Mesothelial cell of epicardium (in vitro differentiated cells): ENCODE results near the gene COL12A1. TPM values are rescaled to one million over a fixed set of nuclear protein-coding genes. Genes with fewer than 3 reads are reported as not detected.

ENCODE experiments used
- DNase-seq, 2 experiments: peaks; one replicate each; pipeline ENCODE4 v3.0.0; 2021; ENCODE audit warnings: low spot score in 2 of 2; ENCODE audit not compliant: unreplicated experiment in 2 of 2
- H3K27ac Mint-ChIP-seq: 2 replicates; pipeline ENCODE4 v1.8.0; 2021; ENCODE audit warnings: mixed read lengths
- H3K27me3 Mint-ChIP-seq: 2 replicates; pipeline ENCODE4 v1.8.0; 2021; ENCODE audit warnings: low read depth, mixed read lengths
- H3K36me3 Mint-ChIP-seq: 2 replicates; pipeline ENCODE4 v1.8.0; 2021; ENCODE audit warnings: mixed read lengths
- H3K4me1 Mint-ChIP-seq: 2 replicates; pipeline ENCODE4 v1.8.0; 2021; ENCODE audit warnings: mixed read lengths
- H3K4me3 Mint-ChIP-seq: 2 replicates; pipeline ENCODE4 v1.8.0; 2021; ENCODE audit warnings: mild to moderate bottlenecking, moderate library complexity, mixed read lengths
- H3K9me3 Mint-ChIP-seq: 2 replicates; pipeline ENCODE4 v1.8.0; 2021; ENCODE audit warnings: mixed read lengths
- total RNA-seq: library from RNA; stranded (reverse); gene quantifications from 3 replicates; pipeline ENCODE4 v1.2.1, GENCODE V29; 2021
- TF ChIP-seq, protein P1 (sequence below): fragments of 200-600 bp; sonication (generic); IDR thresholded peaks from one replicate; pipeline ENCODE4 v1.5.0; 2021; ENCODE audit warnings: antibody characterized with exemption; ENCODE audit not compliant: unreplicated experiment

COL12A1 gene
- total RNA-seq, 1 donor from 2014 or later, result 10.5 TPM

DNA sequence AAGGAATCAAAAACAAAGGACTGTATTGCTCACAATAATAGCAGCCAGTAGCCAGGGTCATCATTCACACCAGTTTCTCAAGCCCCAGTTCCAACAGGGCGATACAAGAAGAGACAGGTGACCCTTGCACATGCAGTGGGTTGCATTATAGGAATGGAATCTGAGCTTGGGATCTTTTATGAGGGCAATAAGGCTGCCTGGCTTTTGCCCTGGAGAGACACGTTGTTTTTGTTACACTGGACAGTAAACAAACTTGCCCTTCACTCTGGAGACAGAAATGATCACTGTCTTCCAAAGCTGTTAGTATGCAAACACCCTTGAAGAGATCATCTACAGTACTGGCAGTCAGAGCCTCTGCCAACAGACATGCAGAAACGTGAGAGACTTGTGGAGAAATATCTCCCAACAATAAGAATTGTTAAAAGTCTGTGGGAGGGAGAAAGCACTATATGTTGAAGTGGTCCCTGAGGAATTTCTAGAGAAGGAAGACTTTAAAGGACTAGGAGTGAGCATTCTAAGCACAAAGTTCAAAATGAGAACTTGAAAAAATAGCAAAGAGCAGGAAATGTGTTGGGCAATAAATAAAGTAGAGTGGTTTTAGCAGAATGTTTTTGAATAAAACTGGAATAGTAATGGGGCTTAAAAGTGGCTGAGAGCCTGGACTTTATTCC, 6.2 kb upstream of the COL12A1 start:
- no peaks in the 10 kb centered on the region for H3K36me3 Mint-ChIP-seq
- no peak overlapping the region for H3K27ac Mint-ChIP-seq
- H3K9me3 Mint-ChIP-seq, result no peaks in the 10 kb centered on the region
- H3K27me3 Mint-ChIP-seq, result peaks cover 31% of the 10 kb centered on the region
- H3K4me1 Mint-ChIP-seq, result peaks cover 30% of the 10 kb centered on the region
- TF ChIP-seq, protein P1, sequence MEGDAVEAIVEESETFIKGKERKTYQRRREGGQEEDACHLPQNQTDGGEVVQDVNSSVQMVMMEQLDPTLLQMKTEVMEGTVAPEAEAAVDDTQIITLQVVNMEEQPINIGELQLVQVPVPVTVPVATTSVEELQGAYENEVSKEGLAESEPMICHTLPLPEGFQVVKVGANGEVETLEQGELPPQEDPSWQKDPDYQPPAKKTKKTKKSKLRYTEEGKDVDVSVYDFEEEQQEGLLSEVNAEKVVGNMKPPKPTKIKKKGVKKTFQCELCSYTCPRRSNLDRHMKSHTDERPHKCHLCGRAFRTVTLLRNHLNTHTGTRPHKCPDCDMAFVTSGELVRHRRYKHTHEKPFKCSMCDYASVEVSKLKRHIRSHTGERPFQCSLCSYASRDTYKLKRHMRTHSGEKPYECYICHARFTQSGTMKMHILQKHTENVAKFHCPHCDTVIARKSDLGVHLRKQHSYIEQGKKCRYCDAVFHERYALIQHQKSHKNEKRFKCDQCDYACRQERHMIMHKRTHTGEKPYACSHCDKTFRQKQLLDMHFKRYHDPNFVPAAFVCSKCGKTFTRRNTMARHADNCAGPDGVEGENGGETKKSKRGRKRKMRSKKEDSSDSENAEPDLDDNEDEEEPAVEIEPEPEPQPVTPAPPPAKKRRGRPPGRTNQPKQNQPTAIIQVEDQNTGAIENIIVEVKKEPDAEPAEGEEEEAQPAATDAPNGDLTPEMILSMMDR, result no peak
- DNase-seq, result no peak
- H3K4me3 Mint-ChIP-seq, result no peak overlapping the region

DNA sequence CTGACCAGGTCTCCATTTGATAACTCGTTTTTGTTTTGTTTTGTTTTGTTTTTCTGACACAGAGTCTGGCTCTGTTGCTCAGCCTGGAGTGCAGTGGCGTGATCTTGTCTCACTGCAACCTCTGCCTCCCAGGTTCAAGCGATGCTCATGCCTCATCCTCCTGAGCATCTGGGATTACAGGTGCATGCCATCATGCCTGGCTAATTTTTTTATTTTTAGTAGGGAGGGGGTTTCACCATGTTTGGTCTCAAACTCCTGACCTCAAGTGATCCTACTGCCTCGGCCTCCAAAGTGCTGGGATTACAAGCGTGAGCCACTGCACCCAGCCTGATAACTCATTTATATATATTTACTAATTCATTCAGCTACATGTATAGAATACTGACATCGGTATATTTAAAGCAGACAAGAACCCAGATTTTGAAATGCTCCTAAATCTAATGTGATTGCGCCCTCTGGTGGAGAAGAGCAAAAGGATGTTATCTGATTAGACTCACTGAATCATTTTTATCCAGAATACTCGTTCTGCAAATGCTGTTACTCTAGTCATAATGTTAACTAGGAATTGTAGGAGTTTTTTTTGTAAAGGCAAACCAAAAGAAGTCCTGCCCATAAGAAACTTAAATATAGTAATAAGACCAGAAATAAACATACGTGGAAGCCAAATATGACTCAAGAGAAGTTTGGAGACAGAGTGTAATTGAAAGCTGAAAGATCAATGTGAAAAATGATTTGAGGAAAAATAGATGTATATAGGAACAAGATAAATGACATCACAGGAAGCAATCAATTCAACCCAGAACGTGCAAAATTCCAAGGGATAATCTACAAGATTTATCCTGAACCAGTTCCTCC, 5.3 kb upstream of the COL12A1 start:
- no peak overlapping the region for H3K4me3 Mint-ChIP-seq
- H3K36me3 Mint-ChIP-seq, result no peaks in the 10 kb centered on the region
- TF ChIP-seq, protein P1, result peak; percentile 97
- no peak for DNase-seq
- H3K27ac Mint-ChIP-seq, result no peak overlapping the region
- peaks cover 40% of the 10 kb centered on the region for H3K27me3 Mint-ChIP-seq
- peaks cover 37% of the 10 kb centered on the region for H3K4me1 Mint-ChIP-seq
- no peaks in the 10 kb centered on the region for H3K9me3 Mint-ChIP-seq

DNA sequence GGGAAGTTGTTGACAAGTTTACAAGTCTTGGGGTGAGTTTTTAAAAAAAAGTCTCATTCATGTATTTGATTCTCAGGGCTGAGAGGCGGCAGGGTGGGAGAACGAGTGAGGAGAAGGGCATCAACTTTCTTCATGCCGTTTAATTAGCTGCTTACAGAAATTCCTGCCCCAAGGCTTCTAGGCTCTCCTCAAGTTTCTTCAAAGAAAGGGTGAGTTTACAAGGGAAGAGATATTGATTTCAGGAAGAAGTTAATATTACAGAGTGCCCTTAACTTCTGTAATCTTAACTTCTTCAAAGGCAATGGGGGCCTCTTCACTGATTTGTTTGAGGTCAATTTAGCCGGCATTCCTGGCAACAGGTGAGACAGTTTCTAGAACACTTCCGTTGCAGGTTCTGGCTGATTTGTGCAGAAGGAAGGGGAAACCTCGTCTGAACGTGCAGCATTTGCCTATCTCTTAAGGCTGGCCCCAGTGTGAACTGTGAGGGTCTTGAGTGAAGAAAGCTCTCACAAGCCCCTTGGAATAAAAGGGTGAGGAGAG, 3.4 kb upstream of the COL12A1 start:
- TF ChIP-seq, protein P1, result no peak
- Mint-ChIP-seq H3K27me3 (peaks cover 59% of the 10 kb centered on the region), H3K27ac (no peak overlapping the region), H3K4me1 (peaks cover 54% of the 10 kb centered on the region), H3K36me3 (no peaks in the 10 kb centered on the region), H3K4me3 (no peak overlapping the region), H3K9me3 (no peaks in the 10 kb centered on the region)
- no peak for DNase-seq

DNA sequence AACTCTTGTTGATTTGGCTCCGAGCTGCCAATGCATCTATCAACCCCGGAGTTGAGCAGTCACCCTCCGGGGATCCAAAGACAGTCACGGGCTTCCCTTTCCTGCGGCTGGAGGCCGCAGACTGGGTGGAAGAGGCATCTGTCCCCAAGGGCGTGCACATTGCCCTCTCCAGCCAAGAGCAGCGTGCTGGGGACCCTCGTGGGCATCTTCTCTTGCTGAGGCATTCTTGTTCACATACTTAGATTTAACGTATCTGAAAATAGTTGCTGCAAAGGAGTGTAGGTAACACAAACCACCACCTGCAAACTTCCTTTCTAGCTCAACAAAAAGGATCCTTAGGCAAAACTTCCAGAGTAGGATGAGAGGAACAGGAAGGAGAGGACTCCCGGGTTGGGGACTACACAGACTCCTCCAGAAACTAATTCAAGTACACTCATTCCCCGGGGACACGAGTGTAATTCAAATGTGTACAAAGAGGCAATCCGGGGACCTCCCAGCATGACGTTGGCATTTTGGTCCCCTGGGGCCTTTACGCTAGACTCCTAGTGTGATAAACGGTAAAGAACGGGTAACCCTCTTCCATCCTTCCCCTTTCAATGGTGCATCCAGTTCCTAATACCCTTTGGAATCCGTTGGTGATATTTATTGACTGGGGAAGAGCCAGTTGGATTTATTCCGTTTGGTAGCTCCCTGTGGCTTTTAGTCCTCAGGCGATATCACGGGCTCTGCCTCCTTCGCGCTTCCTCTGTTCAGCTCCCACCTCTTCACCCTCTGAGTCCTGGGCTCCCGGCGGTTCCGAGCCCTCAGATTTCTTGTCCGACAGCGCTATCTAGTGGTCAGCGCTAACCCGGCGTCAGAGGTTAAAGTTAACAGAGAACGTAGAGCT, 2.7 kb upstream of the COL12A1 start:
- peak; percentile 69 to 90 for DNase-seq
- H3K27ac Mint-ChIP-seq, result no peak overlapping the region
- peaks cover 60% of the 10 kb centered on the region for H3K4me1 Mint-ChIP-seq
- no peaks in the 10 kb centered on the region for H3K9me3 Mint-ChIP-seq
- H3K36me3 Mint-ChIP-seq, result no peaks in the 10 kb centered on the region
- peaks cover 64% of the 10 kb centered on the region for H3K27me3 Mint-ChIP-seq
- H3K4me3 Mint-ChIP-seq, result peak overlapping the region; percentile 76
- TF ChIP-seq, protein P1, result peak; percentile 80
